GM23338 (cell line): ENCODE measurements around the gene TMPRSS6. TPM values are rescaled to one million over a fixed set of nuclear protein-coding genes. Genes with fewer than 3 reads are reported as not detected.

Experiments used
- ATAC-seq: fragments of 200-7000 bp; cut with Tn5 transposase; 3 replicates; pipeline ENCODE4 v1.9.1; 2020
- DNase-seq: peaks from one replicate; pipeline ENCODE4 v3.0.0-alpha.2; 2015; ENCODE audit warnings: low spot score
- H2AFZ ChIP-seq: fragments of 200-600 bp; sonication (generic); 2 replicates; pipeline ENCODE4 v1.8.0; 2016; ENCODE audit warnings: antibody characterized with exemption, mild to moderate bottlenecking, moderate library complexity
- H3F3A ChIP-seq: fragments of 200-600 bp; sonication (generic); replicated peaks from 2 replicates; pipeline ENCODE4 v1.8.0; 2017; ENCODE audit warnings: antibody characterized with exemption, mixed run types, low read depth
- H3K27ac ChIP-seq: fragments of 200-600 bp; sonication (generic); 2 replicates; pipeline ENCODE4 v1.6.1; 2016; ENCODE audit warnings: low read depth
- H3K27me3 ChIP-seq: fragments of 200-600 bp; sonication (generic); 2 replicates; pipeline ENCODE4 v1.8.0; 2016; ENCODE audit warnings: mild to moderate bottlenecking, mixed run types, moderate library complexity; ENCODE audit not compliant: insufficient read depth
- H3K36me3 ChIP-seq: fragments of 200-600 bp; sonication (generic); 2 replicates; pipeline ENCODE4 v1.8.0; 2016; ENCODE audit warnings: mild to moderate bottlenecking; ENCODE audit not compliant: insufficient read depth
- H3K4me1 ChIP-seq: fragments of 200-600 bp; sonication (generic); 2 replicates; pipeline ENCODE4 v1.8.0; 2016; ENCODE audit warnings: mild to moderate bottlenecking, moderate library complexity; ENCODE audit not compliant: insufficient read depth
- H3K4me2 ChIP-seq: fragments of 200-600 bp; sonication (generic); 2 replicates; pipeline ENCODE4 v1.7.1; 2017; ENCODE audit warnings: mixed run types
- H3K4me3 ChIP-seq: fragments of 200-600 bp; sonication (generic); 2 replicates; pipeline ENCODE4 v1.6.1; 2016; ENCODE audit warnings: mixed run types
- H3K79me2 ChIP-seq: fragments of 200-600 bp; sonication (generic); replicated peaks from 2 replicates; pipeline ENCODE4 v1.8.0; 2017; ENCODE audit warnings: mild to moderate bottlenecking; ENCODE audit not compliant: insufficient read depth
- H3K9me2 ChIP-seq: fragments of 200-600 bp; sonication (generic); 2 replicates; pipeline ENCODE4 v1.8.0; 2017; ENCODE audit not compliant: insufficient read depth
- H4K20me1 ChIP-seq: fragments of 200-600 bp; sonication (generic); replicated peaks from 2 replicates; pipeline ENCODE4 v1.8.0; 2017; ENCODE audit warnings: mild to moderate bottlenecking; ENCODE audit not compliant: insufficient read depth
- H3K27ac Mint-ChIP-seq: 2 replicates; pipeline ENCODE4 v1.8.0; 2020; ENCODE audit warnings: inconsistent platforms, mild to moderate bottlenecking, moderate library complexity, mixed read lengths
- H3K27me3 Mint-ChIP-seq: 3 replicates; pipeline ENCODE4 v1.8.0; 2022; ENCODE audit warnings: low read depth, mild to moderate bottlenecking, moderate library complexity, mixed read lengths, inconsistent platforms; ENCODE audit not compliant: insufficient read depth, poor library complexity
- H3K36me3 Mint-ChIP-seq: 3 replicates; pipeline ENCODE4 v1.8.0; 2021; ENCODE audit warnings: low read depth, mild to moderate bottlenecking, inconsistent platforms, moderate library complexity, mixed read lengths
- H3K4me1 Mint-ChIP-seq: 3 replicates; pipeline ENCODE4 v1.8.0; 2020; ENCODE audit warnings: mild to moderate bottlenecking, inconsistent platforms, mixed read lengths
- H3K4me3 Mint-ChIP-seq: 3 replicates; pipeline ENCODE4 v1.8.0; 2021; ENCODE audit warnings: moderate library complexity, mild to moderate bottlenecking, inconsistent platforms, mixed read lengths
- H3K9me3 Mint-ChIP-seq: 3 replicates; pipeline ENCODE4 v1.8.0; 2020; ENCODE audit warnings: moderate library complexity, mild to moderate bottlenecking, inconsistent platforms, mixed read lengths
- CREB1 ChIP-seq: fragments of 250-450 bp; sonication (Bioruptor Pico); IDR thresholded peaks from 2 replicates; pipeline ENCODE4 v1.5.0; 2020; ENCODE audit warnings: low read depth, mild to moderate bottlenecking, moderate library complexity
- EZH2 ChIP-seq: fragments of 200-600 bp; sonication (generic); IDR thresholded peaks from one replicate; pipeline ENCODE4 v1.8.0; 2017; ENCODE audit warnings: antibody characterized with exemption, mild to moderate bottlenecking, low read depth; ENCODE audit not compliant: unreplicated experiment
- EZH2phosphoT487 ChIP-seq: fragments of 200-600 bp; sonication (generic); IDR thresholded peaks from one replicate; pipeline ENCODE4 v1.8.1; 2018; ENCODE audit warnings: antibody characterized with exemption; ENCODE audit not compliant: unreplicated experiment
- JUNB ChIP-seq: IDR thresholded peaks from one replicate; pipeline ENCODE4 v1.6.1; 2016; ENCODE audit warnings: antibody characterized with exemption; ENCODE audit not compliant: unreplicated experiment
- NANOG ChIP-seq: IDR thresholded peaks from 2 replicates; pipeline ENCODE4 v1.6.1; 2016; ENCODE audit warnings: antibody characterized with exemption, borderline replicate concordance
- POLR2AphosphoS5 ChIP-seq: IDR thresholded peaks from 2 replicates; pipeline ENCODE4 v1.6.1; 2016; ENCODE audit warnings: antibody characterized with exemption, low read depth
- STAT1 ChIP-seq: IDR thresholded peaks from one replicate; pipeline ENCODE4 v1.6.1; 2016; ENCODE audit warnings: antibody characterized with exemption; ENCODE audit not compliant: unreplicated experiment
- ZNF114 ChIP-seq: fragments of 250-450 bp; sonication (Bioruptor Pico); IDR thresholded peaks from 2 replicates; pipeline ENCODE4 v1.5.0; 2020; ENCODE audit warnings: mild to moderate bottlenecking, moderate library complexity
- ZNF331 ChIP-seq: fragments of 250-450 bp; sonication (Bioruptor Pico); IDR thresholded peaks from 2 replicates; pipeline ENCODE4 v1.5.0; 2020; ENCODE audit warnings: low read depth, mild to moderate bottlenecking, moderate library complexity
- polyA plus RNA-seq: library from polyadenylated mRNA; unstranded; fragments of >200 nt; fragmentation: Nextera tagmentation; extraction: Ambion mirVana; gene quantifications from 2 replicates; pipeline ENCODE4 v1.2.1, GENCODE V29; 2016
- total RNA-seq: library from RNA; depleted of rRNA; stranded (reverse); fragments of >200 nt; shearing (Covaris generic); gene quantifications from 2 replicates; pipeline ENCODE4 v1.2.3, GENCODE V29; 2014
- TF ChIP-seq, protein P1 (sequence below): IDR thresholded peaks from one replicate; pipeline ENCODE4 v1.6.1; 2018; ENCODE audit warnings: antibody characterized with exemption; ENCODE audit not compliant: unreplicated experiment
- TF ChIP-seq, protein P2 (sequence below): IDR thresholded peaks from 2 replicates; pipeline ENCODE4 v1.6.1; 2016; ENCODE audit warnings: antibody characterized with exemption
- TF ChIP-seq, protein P3 (sequence below), 2 experiments: fragments of 200-600 bp in 1 of 2; sonication (generic) in 1 of 2; conservative IDR thresholded peaks; 2 replicates each; pipeline versions ENCODE4 v1.5.1 to v1.6.1; 2016 to 2017; ENCODE audit warnings: antibody characterized with exemption in 2 of 2, low read depth in 2 of 2, mild to moderate bottlenecking in 2 of 2, moderate library complexity in 1 of 2
- TF ChIP-seq, protein P4 (sequence below): fragments of 250-450 bp; sonication (Bioruptor Pico); IDR thresholded peaks from 2 replicates; pipeline ENCODE4 v1.5.0; 2020; ENCODE audit warnings: mild to moderate bottlenecking, moderate library complexity

TMPRSS6 gene
- total and polyA plus RNA-seq, 2 experiments from 2014 or later = 0.13 TPM; not detected in 1

DNA sequence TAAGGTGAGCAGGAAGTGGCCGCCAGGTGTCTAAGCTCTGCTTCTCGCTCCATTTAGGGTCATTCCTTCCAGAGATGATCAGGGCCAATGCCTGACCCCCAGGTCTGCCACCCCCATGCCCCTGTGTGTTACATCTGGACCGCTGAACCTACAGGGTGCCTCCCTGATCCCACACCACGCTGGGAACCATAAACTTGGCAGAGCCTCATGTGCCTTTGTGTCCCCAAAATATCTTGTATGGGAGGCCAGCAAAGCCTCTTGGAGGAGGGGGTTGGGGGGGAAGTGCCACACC lies 94.0 kb downstream of the TMPRSS6 start:
- H4K20me1 ChIP-seq = no peaks in the 10 kb centered on the region; the same call in 1 of the 2 replicates
- no peaks in the 10 kb centered on the region for H3F3A ChIP-seq
- Mint-ChIP-seq H3K4me1 (peaks cover 11% of the 10 kb centered on the region; the same call in 2 of the 3 replicates), H3K9me3 (no peaks in the 10 kb centered on the region; the same call in 2 of the 3 replicates), H3K36me3 (peaks cover 14% of the 10 kb centered on the region; the same call in 2 of the 3 replicates), H3K27me3 (peaks cover 8% of the 10 kb centered on the region), H3K27ac (peak overlapping the region; percentile 59; the same call in 1 of the 2 replicates), H3K4me3 (no peak overlapping the region)
- H3K4me1 ChIP-seq = peaks cover 8% of the 10 kb centered on the region; the same call in 1 of the 2 replicates
- peaks cover 15% of the 10 kb centered on the region for H3K79me2 ChIP-seq
- no peak overlapping the region for H2AFZ ChIP-seq
- ATAC-seq (no peak), DNase-seq (no peak)
- no peak overlapping the region for H3K27ac ChIP-seq
- no peaks in the 10 kb centered on the region for H3K27me3 ChIP-seq
- H3K36me3 ChIP-seq = no peaks in the 10 kb centered on the region
- no peak overlapping the region for H3K4me3 ChIP-seq
- no peaks in the 10 kb centered on the region for H3K9me2 ChIP-seq
- peak overlapping the region; percentile 57 for H3K4me2 ChIP-seq
- TF ChIP-seq, protein P1, sequence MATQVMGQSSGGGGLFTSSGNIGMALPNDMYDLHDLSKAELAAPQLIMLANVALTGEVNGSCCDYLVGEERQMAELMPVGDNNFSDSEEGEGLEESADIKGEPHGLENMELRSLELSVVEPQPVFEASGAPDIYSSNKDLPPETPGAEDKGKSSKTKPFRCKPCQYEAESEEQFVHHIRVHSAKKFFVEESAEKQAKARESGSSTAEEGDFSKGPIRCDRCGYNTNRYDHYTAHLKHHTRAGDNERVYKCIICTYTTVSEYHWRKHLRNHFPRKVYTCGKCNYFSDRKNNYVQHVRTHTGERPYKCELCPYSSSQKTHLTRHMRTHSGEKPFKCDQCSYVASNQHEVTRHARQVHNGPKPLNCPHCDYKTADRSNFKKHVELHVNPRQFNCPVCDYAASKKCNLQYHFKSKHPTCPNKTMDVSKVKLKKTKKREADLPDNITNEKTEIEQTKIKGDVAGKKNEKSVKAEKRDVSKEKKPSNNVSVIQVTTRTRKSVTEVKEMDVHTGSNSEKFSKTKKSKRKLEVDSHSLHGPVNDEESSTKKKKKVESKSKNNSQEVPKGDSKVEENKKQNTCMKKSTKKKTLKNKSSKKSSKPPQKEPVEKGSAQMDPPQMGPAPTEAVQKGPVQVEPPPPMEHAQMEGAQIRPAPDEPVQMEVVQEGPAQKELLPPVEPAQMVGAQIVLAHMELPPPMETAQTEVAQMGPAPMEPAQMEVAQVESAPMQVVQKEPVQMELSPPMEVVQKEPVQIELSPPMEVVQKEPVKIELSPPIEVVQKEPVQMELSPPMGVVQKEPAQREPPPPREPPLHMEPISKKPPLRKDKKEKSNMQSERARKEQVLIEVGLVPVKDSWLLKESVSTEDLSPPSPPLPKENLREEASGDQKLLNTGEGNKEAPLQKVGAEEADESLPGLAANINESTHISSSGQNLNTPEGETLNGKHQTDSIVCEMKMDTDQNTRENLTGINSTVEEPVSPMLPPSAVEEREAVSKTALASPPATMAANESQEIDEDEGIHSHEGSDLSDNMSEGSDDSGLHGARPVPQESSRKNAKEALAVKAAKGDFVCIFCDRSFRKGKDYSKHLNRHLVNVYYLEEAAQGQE = no peak
- TF ChIP-seq EZH2 (no peak), EZH2phosphoT487 (no peak), NANOG (no peak), STAT1 (no peak), CREB1 (CRISPR knock-in tag) (no peak), ZNF331 (CRISPR knock-in tag) (no peak), ZNF114 (CRISPR knock-in tag) (no peak), POLR2AphosphoS5 (no peak), JUNB (no peak)
- TF ChIP-seq, protein P2, sequence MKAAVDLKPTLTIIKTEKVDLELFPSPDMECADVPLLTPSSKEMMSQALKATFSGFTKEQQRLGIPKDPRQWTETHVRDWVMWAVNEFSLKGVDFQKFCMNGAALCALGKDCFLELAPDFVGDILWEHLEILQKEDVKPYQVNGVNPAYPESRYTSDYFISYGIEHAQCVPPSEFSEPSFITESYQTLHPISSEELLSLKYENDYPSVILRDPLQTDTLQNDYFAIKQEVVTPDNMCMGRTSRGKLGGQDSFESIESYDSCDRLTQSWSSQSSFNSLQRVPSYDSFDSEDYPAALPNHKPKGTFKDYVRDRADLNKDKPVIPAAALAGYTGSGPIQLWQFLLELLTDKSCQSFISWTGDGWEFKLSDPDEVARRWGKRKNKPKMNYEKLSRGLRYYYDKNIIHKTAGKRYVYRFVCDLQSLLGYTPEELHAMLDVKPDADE = no peak
- TF ChIP-seq, protein P3, sequence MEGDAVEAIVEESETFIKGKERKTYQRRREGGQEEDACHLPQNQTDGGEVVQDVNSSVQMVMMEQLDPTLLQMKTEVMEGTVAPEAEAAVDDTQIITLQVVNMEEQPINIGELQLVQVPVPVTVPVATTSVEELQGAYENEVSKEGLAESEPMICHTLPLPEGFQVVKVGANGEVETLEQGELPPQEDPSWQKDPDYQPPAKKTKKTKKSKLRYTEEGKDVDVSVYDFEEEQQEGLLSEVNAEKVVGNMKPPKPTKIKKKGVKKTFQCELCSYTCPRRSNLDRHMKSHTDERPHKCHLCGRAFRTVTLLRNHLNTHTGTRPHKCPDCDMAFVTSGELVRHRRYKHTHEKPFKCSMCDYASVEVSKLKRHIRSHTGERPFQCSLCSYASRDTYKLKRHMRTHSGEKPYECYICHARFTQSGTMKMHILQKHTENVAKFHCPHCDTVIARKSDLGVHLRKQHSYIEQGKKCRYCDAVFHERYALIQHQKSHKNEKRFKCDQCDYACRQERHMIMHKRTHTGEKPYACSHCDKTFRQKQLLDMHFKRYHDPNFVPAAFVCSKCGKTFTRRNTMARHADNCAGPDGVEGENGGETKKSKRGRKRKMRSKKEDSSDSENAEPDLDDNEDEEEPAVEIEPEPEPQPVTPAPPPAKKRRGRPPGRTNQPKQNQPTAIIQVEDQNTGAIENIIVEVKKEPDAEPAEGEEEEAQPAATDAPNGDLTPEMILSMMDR (conservative IDR thresholded peaks at IDR 0.05; ENCODE audit: low read depth in 2 of 2) = no peak
- TF ChIP-seq, protein P4, sequence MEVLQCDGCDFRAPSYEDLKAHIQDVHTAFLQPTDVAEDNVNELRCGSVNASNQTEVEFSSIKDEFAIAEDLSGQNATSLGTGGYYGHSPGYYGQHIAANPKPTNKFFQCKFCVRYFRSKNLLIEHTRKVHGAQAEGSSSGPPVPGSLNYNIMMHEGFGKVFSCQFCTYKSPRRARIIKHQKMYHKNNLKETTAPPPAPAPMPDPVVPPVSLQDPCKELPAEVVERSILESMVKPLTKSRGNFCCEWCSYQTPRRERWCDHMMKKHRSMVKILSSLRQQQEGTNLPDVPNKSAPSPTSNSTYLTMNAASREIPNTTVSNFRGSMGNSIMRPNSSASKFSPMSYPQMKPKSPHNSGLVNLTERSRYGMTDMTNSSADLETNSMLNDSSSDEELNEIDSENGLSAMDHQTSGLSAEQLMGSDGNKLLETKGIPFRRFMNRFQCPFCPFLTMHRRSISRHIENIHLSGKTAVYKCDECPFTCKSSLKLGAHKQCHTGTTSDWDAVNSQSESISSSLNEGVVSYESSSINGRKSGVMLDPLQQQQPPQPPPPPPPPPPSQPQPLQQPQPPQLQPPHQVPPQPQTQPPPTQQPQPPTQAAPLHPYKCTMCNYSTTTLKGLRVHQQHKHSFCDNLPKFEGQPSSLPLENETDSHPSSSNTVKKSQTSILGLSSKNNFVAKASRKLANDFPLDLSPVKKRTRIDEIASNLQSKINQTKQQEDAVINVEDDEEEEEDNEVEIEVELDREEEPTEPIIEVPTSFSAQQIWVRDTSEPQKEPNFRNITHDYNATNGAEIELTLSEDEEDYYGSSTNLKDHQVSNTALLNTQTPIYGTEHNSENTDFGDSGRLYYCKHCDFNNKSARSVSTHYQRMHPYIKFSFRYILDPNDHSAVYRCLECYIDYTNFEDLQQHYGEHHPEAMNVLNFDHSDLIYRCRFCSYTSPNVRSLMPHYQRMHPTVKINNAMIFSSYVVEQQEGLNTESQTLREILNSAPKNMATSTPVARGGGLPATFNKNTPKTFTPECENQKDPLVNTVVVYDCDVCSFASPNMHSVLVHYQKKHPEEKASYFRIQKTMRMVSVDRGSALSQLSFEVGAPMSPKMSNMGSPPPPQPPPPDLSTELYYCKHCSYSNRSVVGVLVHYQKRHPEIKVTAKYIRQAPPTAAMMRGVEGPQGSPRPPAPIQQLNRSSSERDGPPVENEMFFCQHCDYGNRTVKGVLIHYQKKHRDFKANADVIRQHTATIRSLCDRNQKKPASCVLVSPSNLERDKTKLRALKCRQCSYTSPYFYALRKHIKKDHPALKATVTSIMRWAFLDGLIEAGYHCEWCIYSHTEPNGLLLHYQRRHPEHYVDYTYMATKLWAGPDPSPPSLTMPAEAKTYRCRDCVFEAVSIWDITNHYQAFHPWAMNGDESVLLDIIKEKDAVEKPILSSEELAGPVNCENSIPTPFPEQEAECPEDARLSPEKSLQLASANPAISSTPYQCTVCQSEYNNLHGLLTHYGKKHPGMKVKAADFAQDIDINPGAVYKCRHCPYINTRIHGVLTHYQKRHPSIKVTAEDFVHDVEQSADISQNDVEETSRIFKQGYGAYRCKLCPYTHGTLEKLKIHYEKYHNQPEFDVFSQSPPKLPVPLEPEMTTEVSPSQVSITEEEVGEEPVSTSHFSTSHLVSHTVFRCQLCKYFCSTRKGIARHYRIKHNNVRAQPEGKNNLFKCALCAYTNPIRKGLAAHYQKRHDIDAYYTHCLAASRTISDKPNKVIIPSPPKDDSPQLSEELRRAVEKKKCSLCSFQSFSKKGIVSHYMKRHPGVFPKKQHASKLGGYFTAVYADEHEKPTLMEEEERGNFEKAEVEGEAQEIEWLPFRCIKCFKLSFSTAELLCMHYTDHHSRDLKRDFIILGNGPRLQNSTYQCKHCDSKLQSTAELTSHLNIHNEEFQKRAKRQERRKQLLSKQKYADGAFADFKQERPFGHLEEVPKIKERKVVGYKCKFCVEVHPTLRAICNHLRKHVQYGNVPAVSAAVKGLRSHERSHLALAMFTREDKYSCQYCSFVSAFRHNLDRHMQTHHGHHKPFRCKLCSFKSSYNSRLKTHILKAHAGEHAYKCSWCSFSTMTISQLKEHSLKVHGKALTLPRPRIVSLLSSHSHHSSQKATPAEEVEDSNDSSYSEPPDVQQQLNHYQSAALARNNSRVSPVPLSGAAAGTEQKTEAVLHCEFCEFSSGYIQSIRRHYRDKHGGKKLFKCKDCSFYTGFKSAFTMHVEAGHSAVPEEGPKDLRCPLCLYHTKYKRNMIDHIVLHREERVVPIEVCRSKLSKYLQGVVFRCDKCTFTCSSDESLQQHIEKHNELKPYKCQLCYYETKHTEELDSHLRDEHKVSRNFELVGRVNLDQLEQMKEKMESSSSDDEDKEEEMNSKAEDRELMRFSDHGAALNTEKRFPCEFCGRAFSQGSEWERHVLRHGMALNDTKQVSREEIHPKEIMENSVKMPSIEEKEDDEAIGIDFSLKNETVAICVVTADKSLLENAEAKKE (CRISPR knock-in tag) = no peak
